HG03066 (cell line): ENCODE measurements around the gene SAMD14.

Experiments used
- ATAC-seq: cut with Tn5 transposase; IDR thresholded peaks from one replicate; pipeline ENCODE4 v1.9.1; 2021; ENCODE audit warnings: low read depth; ENCODE audit not compliant: unreplicated experiment

The SAMD14 gene

GRCh38 chr17:50099003-50099402, 31.0 kb downstream of the SAMD14 start:
- no peak for ATAC-seq

- ATAC-seq: no peak
Measured at GRCh38 chr17:50098583-50098982, 31.4 kb downstream of the SAMD14 start.

- no peak for ATAC-seq
Measured at GRCh38 chr17:50097926-50098325, 32.0 kb downstream of the SAMD14 start.

- ATAC-seq: no peak
Measured at GRCh38 chr17:50097455-50097854, 32.5 kb downstream of the SAMD14 start.

- no peak for ATAC-seq
Measured at GRCh38 chr17:50096758-50097157, 33.2 kb downstream of the SAMD14 start.

GRCh38 chr17:50096092-50096491, 33.9 kb downstream of the SAMD14 start:
- no peak for ATAC-seq

- no peak for ATAC-seq
Measured at GRCh38 chr17:50095626-50096037, 34.3 kb downstream of the SAMD14 start.

GRCh38 chr17:50094753-50095619, 35.0 kb downstream of the SAMD14 start, which contains the start of gene PDK2:
PDK2 (plus strand) TSS chr17:50095351; CDS start chr17:50095436, 85 bp downstream.
- peak; percentile 91 for ATAC-seq

- ATAC-seq: peak; percentile 57
Measured at GRCh38 chr17:50094243-50094752, 35.7 kb downstream of the SAMD14 start.

GRCh38 chr17:50093807-50094206, 36.2 kb downstream of the SAMD14 start:
- ATAC-seq: no peak

- ATAC-seq: no peak
Measured at GRCh38 chr17:50093246-50093645, 36.7 kb downstream of the SAMD14 start.

GRCh38 chr17:50091918-50092285, 38.1 kb downstream of the SAMD14 start:
- no peak for ATAC-seq

GRCh38 chr17:50090971-50091917, 38.7 kb downstream of the SAMD14 start:
- no peak for ATAC-seq

GRCh38 chr17:50090071-50090470, 39.9 kb downstream of the SAMD14 start:
- no peak for ATAC-seq

- no peak for ATAC-seq
Measured at GRCh38 chr17:50088952-50089825, 40.8 kb downstream of the SAMD14 start.

- ATAC-seq: no peak
Measured at GRCh38 chr17:50087912-50088405, 42.0 kb downstream of the SAMD14 start.

GRCh38 chr17:50087246-50087911, 42.6 kb downstream of the SAMD14 start:
- ATAC-seq: no peak

GRCh38 chr17:50081757-50082156, 48.2 kb downstream of the SAMD14 start:
- ATAC-seq: no peak

GRCh38 chr17:50080827-50081226, 49.1 kb downstream of the SAMD14 start:
- ATAC-seq: no peak
